SU-DHL-6 (cell line): ENCODE measurements around the gene EEF1AKMT3.

Experiments used
- EZH2phosphoT487 ChIP-seq: fragments of 200-600 bp; sonication (generic), shearing (Covaris generic); conservative IDR thresholded peaks from 2 replicates; pipeline ENCODE4 v1.6.1; 2018; ENCODE audit warnings: mild to moderate bottlenecking, antibody characterized with exemption, low read length, moderate library complexity, mixed read lengths
- TF ChIP-seq, protein P1 (sequence below): fragments of 200-600 bp; sonication (generic); IDR thresholded peaks from one replicate; pipeline ENCODE4 v1.5.1; 2017; ENCODE audit warnings: antibody characterized with exemption, mild to moderate bottlenecking, low read length, moderate library complexity; ENCODE audit not compliant: insufficient read depth, poor library complexity, severe bottlenecking

DNA sequence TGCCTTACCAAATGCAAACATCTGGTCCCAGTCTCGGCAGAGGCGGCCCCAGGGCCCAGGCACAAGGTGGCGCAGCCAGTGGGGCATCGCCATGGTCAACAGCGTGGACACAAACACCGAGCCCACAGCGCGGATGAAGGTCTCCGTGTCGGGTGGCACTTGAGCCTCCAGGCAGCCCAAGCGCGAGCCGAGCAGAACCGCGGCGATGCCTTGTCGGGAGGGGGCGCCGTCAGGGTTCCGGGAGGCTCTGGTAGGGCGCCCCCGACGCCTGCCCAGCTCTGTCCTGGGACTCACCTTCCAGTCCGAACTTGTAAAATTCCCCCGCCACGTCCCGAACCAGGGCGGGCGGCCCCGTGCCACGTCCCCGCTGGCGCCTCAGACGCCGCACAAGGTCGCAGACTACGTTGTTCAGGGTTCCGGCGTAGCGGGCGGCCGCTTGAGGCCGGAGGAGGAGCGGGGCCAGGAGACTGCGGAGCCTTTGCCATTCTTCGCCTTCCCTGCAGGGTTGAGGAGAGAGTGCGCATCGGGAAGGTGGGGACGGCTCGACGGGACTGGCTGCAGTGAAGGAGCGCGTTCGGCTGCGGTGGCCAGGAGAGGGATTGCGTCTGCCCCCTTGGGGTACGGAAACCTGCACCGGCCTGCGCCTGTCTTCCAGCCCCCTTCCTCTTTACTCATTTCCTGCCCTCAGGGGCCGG, 7.3 kb upstream of the EEF1AKMT3 start:
- TF ChIP-seq, protein P1, sequence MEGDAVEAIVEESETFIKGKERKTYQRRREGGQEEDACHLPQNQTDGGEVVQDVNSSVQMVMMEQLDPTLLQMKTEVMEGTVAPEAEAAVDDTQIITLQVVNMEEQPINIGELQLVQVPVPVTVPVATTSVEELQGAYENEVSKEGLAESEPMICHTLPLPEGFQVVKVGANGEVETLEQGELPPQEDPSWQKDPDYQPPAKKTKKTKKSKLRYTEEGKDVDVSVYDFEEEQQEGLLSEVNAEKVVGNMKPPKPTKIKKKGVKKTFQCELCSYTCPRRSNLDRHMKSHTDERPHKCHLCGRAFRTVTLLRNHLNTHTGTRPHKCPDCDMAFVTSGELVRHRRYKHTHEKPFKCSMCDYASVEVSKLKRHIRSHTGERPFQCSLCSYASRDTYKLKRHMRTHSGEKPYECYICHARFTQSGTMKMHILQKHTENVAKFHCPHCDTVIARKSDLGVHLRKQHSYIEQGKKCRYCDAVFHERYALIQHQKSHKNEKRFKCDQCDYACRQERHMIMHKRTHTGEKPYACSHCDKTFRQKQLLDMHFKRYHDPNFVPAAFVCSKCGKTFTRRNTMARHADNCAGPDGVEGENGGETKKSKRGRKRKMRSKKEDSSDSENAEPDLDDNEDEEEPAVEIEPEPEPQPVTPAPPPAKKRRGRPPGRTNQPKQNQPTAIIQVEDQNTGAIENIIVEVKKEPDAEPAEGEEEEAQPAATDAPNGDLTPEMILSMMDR = peak; percentile 41
- TF ChIP-seq EZH2phosphoT487 = 0 out of 2 replicates have a peak, but pooled peaks have one; percentile 45
